Measurements from ENCODE around the gene FUT1.

FUT1 gene

GRCh38 chr19:48760504-48761205 lies 8.2 kb upstream of the FUT1 start:
- TF ChIP-seq CTCF (conservative IDR thresholded peaks at IDR 0.05; ENCODE audit: low read depth, low read length): no peak
- no peak overlapping the region for H3K4me3 ChIP-seq (ENCODE audit: low read depth, low read length)
- no peak for DNase-seq (ENCODE audit: low read depth)

GRCh38 chr19:48757741-48758144 lies 5.3 kb upstream of the FUT1 start:
- H3K4me3 ChIP-seq (ENCODE audit: low read depth, low read length): no peak overlapping the region
- no peak for TF ChIP-seq CTCF (conservative IDR thresholded peaks at IDR 0.05; ENCODE audit: low read depth, low read length)
- DNase-seq (ENCODE audit: low read depth): no peak

GRCh38 chr19:48757089-48757675 lies 4.7 kb upstream of the FUT1 start:
- no peak for DNase-seq (ENCODE audit: low read depth)
- no peak for TF ChIP-seq CTCF (conservative IDR thresholded peaks at IDR 0.05; ENCODE audit: low read depth, low read length)
- no peak overlapping the region for H3K4me3 ChIP-seq (ENCODE audit: low read depth, low read length)

- no peak for TF ChIP-seq CTCF (conservative IDR thresholded peaks at IDR 0.05; ENCODE audit: low read depth, low read length)
- no peak overlapping the region for H3K4me3 ChIP-seq (ENCODE audit: low read depth, low read length)
- DNase-seq (ENCODE audit: low read depth): no peak
Observed at GRCh38 chr19:48756686-48757085, 4.2 kb upstream of the FUT1 start.

GRCh38 chr19:48756212-48756611 lies 3.8 kb upstream of the FUT1 start:
- no peak for DNase-seq (ENCODE audit: low read depth)
- TF ChIP-seq CTCF (conservative IDR thresholded peaks at IDR 0.05; ENCODE audit: low read depth, low read length): no peak
- H3K4me3 ChIP-seq (ENCODE audit: low read depth, low read length): no peak overlapping the region

- no peak for TF ChIP-seq CTCF (conservative IDR thresholded peaks at IDR 0.05; ENCODE audit: low read depth, low read length)
- H3K4me3 ChIP-seq (ENCODE audit: low read depth, low read length): no peak overlapping the region
- no peak for DNase-seq (ENCODE audit: low read depth)
Observed at GRCh38 chr19:48755787-48756186, 3.3 kb upstream of the FUT1 start.

GRCh38 chr19:48755084-48755641 lies 2.7 kb upstream of the FUT1 start, which contains the start of gene FGF21:
FGF21 (plus strand) TSS chr19:48755524; CDS start chr19:48756237, 713 bp downstream.
- no peak for DNase-seq (ENCODE audit: low read depth)
- TF ChIP-seq CTCF (conservative IDR thresholded peaks at IDR 0.05; ENCODE audit: low read depth, low read length): no peak
- no peak within 1 kb of the TSS for H3K4me3 ChIP-seq (ENCODE audit: low read depth, low read length)

All from choroid plexus epithelial cell (primary cell).